ENCODE data around the gene ANXA6. TPM values are rescaled to one million over a fixed set of nuclear protein-coding genes. Genes with fewer than 3 reads are reported as not detected.

The ANXA6 gene
- total RNA-seq, 1 experiment from 2014 or later = 98.7 TPM

GRCh38 chr5:151204051-151204450 is 46.5 kb upstream of the ANXA6 start:
- H3K14ac ChIP-seq (ENCODE audit: insufficient read depth, low read length) = no peak overlapping the region
- no peak overlapping the region for H2BK120ac ChIP-seq (ENCODE audit: low read depth, low read length, poor library complexity, severe bottlenecking)
- H3K79me2 ChIP-seq (ENCODE audit: insufficient read depth, low read length) = no peaks in the 10 kb centered on the region
- no peak overlapping the region for H4K91ac ChIP-seq (ENCODE audit: insufficient read length, low read depth, low read length)
- no peaks in the 10 kb centered on the region; the same call in 1 of the 2 replicates for H3K4me1 ChIP-seq (ENCODE audit: insufficient read depth, low read length)
- H2AK5ac ChIP-seq (ENCODE audit: insufficient read length, low read length) = no peak overlapping the region
- Mint-ChIP-seq H3K27me3 (ENCODE audit: low read depth) (peaks cover 3% of the 10 kb centered on the region), H3K27ac (no peak overlapping the region), H3K9me3 (no peaks in the 10 kb centered on the region), H3K4me1 (peaks cover 3 to 5% of the 10 kb centered on the region in 2 experiments; a peak in 2 of 4 replicates), H3K36me3 (ENCODE audit: insufficient read depth in 1 of 3, low read depth in 3 of 3) (no peaks in the 10 kb centered on the region), H3K4me3 (no peak overlapping the region)
- no peak for DNase-seq
- no peak overlapping the region for H3K18ac ChIP-seq (ENCODE audit: insufficient read length, low read depth, low read length)
- no peak overlapping the region for H3K23ac ChIP-seq (ENCODE audit: insufficient read length, low read depth, low read length)
- no peaks in the 10 kb centered on the region for H3K23me2 ChIP-seq (ENCODE audit: insufficient read length, low read depth, low read length, poor library complexity, severe bottlenecking)
- H2AFZ ChIP-seq (ENCODE audit: low read length) = no peak overlapping the region
- no peak overlapping the region for H3K9ac ChIP-seq (ENCODE audit: extremely low read depth, insufficient read length, low read length)
- no peak overlapping the region for H2BK12ac ChIP-seq (ENCODE audit: insufficient read length, low read depth, low read length)
- no peaks in the 10 kb centered on the region for H4K20me1 ChIP-seq (ENCODE audit: control insufficient read depth, insufficient read depth, insufficient read length)
- TF ChIP-seq CTCF (conservative IDR thresholded peaks at IDR 0.05) = no peak
- H4K5ac ChIP-seq (ENCODE audit: insufficient read length, low read depth, low read length) = no peak overlapping the region
- no peak overlapping the region for H2BK15ac ChIP-seq (ENCODE audit: low read depth, low read length)
- H3K27ac ChIP-seq (ENCODE audit: insufficient read length, low read depth, low read length) = no peak overlapping the region
- H3T11ph ChIP-seq (ENCODE audit: low read length) = no peak overlapping the region
- no peak overlapping the region for H3K4ac ChIP-seq (ENCODE audit: low read depth, low read length)
- no peaks in the 10 kb centered on the region for H3K9me3 ChIP-seq (ENCODE audit: control insufficient read depth, low read depth, low read length)
- no peaks in the 10 kb centered on the region for H3K79me1 ChIP-seq (ENCODE audit: insufficient read depth, low read depth, low read length, poor library complexity, severe bottlenecking)
- no peak overlapping the region for H3K4me2 ChIP-seq (ENCODE audit: insufficient read depth, insufficient read length, low read length)
- H2BK20ac ChIP-seq (ENCODE audit: low read depth, low read length, poor library complexity, severe bottlenecking) = no peak overlapping the region
- no peak overlapping the region for H3K56ac ChIP-seq (ENCODE audit: insufficient read length, low read depth, low read length)
- no peaks in the 10 kb centered on the region for H3K27me3 ChIP-seq (ENCODE audit: insufficient read depth, low read length)
- no peak overlapping the region for H4K8ac ChIP-seq (replicated peaks; ENCODE audit: insufficient read length, low read depth, low read length)
- no CpG with 5 or more reads among the region's 5 CpGs for WGBS (ENCODE audit: extremely low coverage, insufficient read length, low lambda C conversion rate)
- H2BK5ac ChIP-seq (ENCODE audit: insufficient read length, low read length) = no peak overlapping the region
